IMR-90 (cell line): ENCODE data around the gene FOSB.

Experiments used
- FOS ChIP-seq: fragments of 150-350 bp; IDR thresholded peaks from 2 replicates; pipeline ENCODE4 v1.6.1; 2016; ENCODE audit warnings: low read depth, low read length
- MXI1 ChIP-seq: IDR thresholded peaks from 2 replicates; pipeline ENCODE4 v1.6.1; 2012; ENCODE audit warnings: low read depth, mild to moderate bottlenecking, low read length, moderate library complexity, borderline replicate concordance
- POLR2A ChIP-seq: IDR thresholded peaks from 2 replicates; pipeline ENCODE4 v1.6.1; 2012; ENCODE audit warnings: mild to moderate bottlenecking, low read depth, low read length
- TF ChIP-seq, protein P1 (sequence below): conservative IDR thresholded peaks from 2 replicates; pipeline ENCODE4 v1.5.1; 2012; ENCODE audit warnings: mild to moderate bottlenecking, low read depth, low read length, improper control_type of control experiment

DNA sequence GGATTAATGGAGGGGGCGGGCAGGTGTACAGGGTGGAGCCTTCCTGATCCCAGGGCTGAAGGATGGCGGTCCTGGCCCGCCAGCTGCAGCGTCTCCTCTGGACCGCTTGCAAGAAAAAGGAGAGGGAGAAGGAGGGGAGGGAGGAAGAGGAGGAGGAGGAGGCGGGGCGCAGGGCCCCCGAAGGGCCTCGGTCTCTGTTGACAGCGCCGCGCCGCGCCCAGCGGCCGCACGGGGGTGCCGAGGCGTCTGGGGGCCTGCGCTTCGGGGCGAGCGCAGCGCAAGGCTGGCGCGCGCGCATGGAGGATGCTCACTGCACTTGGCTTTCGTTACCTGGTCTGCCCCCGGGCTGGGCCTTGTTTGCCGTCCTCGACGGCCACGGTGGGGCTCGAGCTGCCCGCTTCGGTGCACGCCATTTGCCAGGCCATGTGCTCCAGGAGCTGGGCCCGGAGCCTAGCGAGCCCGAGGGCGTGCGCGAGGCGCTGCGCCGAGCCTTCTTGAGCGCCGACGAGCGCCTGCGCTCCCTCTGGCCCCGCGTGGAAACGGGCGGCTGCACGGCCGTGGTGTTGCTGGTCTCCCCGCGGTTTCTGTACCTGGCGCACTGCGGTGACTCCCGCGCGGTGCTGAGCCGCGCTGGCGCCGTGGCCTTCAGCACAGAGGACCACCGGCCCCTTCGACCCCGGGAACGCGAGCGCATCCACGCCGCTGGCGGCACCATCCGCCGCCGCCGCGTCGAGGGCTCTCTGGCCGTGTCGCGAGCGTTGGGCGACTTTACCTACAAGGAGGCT lies 30.8 kb downstream of the FOSB start, which contains the start of gene PPM1N:
- TF ChIP-seq POLR2A (no peak), MXI1 (no peak), FOS (no peak)
- TF ChIP-seq, protein P1, sequence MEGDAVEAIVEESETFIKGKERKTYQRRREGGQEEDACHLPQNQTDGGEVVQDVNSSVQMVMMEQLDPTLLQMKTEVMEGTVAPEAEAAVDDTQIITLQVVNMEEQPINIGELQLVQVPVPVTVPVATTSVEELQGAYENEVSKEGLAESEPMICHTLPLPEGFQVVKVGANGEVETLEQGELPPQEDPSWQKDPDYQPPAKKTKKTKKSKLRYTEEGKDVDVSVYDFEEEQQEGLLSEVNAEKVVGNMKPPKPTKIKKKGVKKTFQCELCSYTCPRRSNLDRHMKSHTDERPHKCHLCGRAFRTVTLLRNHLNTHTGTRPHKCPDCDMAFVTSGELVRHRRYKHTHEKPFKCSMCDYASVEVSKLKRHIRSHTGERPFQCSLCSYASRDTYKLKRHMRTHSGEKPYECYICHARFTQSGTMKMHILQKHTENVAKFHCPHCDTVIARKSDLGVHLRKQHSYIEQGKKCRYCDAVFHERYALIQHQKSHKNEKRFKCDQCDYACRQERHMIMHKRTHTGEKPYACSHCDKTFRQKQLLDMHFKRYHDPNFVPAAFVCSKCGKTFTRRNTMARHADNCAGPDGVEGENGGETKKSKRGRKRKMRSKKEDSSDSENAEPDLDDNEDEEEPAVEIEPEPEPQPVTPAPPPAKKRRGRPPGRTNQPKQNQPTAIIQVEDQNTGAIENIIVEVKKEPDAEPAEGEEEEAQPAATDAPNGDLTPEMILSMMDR = peak; percentile 3; the same call in 1 of the 2 replicates
